ENCODE data around the gene TMEM33. TPM values are rescaled to one million over a fixed set of nuclear protein-coding genes. Genes with fewer than 3 reads are reported as not detected.

TMEM33 gene
- polyA plus RNA-seq, 1 of the 3 experiments (the other 2 are of a cell fraction), result 31.2 TPM

DNA sequence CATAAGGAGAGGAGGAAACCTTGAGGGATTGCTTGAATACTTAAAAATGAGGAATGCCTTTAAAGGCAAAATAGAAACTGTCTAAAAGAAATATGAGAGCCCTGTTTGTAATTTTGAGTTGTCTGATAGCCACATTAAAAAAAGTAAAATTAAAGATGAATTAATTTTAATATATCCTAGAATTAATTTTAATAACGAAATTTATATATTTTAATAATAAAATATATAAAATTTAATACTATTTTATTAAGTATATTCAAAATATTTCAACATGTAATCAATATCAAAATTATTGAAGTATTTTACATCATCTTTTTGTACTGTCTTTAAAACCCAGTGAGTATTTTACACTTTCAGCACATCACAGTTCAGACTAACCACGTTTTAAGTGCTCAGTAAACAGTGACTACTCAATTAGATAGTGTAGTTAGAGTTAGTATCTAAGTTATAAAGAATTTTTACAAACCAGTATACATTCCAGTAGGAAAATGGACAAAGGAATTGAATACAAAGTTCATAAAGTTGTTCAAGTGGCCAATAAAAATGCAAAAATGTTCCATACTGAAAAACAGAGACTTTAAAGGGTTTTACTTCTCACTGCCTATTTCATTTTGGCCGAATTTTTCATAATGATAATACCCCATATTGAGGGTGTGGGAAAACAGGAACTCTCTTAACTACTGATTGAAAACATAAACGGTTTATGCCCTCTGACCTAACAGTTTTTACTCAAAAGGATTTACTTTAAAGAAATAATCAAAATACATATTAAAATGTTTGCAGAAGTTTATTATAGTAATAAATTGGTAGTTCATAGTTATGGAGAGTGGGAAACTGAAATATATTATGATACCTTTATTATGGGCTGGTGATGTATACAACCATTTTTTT, 58.0 kb downstream of the TMEM33 start:
- H3F3A ChIP-seq (replicated peaks; ENCODE audit: insufficient read depth), result no peaks in the 10 kb centered on the region
- H3K9me3 ChIP-seq, result no peaks in the 10 kb centered on the region
- WGBS (ENCODE audit: low lambda C conversion rate), result 76% methylated on average over 4 of the region's 4 CpGs
- no peak overlapping the region for H3K9ac ChIP-seq
- no peak for DNase-seq
- H4K20me1 ChIP-seq (ENCODE audit: insufficient read depth), result peaks cover 23% of the 10 kb centered on the region
- no peaks in the 10 kb centered on the region for H3K27me3 ChIP-seq (ENCODE audit: insufficient read depth)
- TF ChIP-seq, protein P1, sequence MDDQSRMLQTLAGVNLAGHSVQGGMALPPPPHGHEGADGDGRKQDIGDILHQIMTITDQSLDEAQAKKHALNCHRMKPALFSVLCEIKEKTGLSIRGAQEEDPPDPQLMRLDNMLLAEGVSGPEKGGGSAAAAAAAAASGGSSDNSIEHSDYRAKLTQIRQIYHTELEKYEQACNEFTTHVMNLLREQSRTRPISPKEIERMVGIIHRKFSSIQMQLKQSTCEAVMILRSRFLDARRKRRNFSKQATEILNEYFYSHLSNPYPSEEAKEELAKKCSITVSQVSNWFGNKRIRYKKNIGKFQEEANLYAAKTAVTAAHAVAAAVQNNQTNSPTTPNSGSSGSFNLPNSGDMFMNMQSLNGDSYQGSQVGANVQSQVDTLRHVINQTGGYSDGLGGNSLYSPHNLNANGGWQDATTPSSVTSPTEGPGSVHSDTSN (IDR thresholded peaks at IDR 0.05), result no peak
- TF ChIP-seq TCF12 (IDR thresholded peaks at IDR 0.05) (no peak), RXRA (IDR thresholded peaks at IDR 0.05; ENCODE audit: borderline replicate concordance, low read depth) (no peak), RCOR1 (IDR thresholded peaks at IDR 0.05; ENCODE audit: low read length) (no peak), NRF1 (IDR thresholded peaks at IDR 0.05; ENCODE audit: low read depth, low read length) (no peak), EP300 (IDR thresholded peaks at IDR 0.05; ENCODE audit: borderline replicate concordance in 1 of 2, low read depth in 1 of 2, low read length in 1 of 2) (no peak)
- TF ChIP-seq, protein P2, sequence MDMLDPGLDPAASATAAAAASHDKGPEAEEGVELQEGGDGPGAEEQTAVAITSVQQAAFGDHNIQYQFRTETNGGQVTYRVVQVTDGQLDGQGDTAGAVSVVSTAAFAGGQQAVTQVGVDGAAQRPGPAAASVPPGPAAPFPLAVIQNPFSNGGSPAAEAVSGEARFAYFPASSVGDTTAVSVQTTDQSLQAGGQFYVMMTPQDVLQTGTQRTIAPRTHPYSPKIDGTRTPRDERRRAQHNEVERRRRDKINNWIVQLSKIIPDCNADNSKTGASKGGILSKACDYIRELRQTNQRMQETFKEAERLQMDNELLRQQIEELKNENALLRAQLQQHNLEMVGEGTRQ (IDR thresholded peaks at IDR 0.05; ENCODE audit: borderline replicate concordance, low read depth, low read length), result no peak
- TF ChIP-seq, protein P3, sequence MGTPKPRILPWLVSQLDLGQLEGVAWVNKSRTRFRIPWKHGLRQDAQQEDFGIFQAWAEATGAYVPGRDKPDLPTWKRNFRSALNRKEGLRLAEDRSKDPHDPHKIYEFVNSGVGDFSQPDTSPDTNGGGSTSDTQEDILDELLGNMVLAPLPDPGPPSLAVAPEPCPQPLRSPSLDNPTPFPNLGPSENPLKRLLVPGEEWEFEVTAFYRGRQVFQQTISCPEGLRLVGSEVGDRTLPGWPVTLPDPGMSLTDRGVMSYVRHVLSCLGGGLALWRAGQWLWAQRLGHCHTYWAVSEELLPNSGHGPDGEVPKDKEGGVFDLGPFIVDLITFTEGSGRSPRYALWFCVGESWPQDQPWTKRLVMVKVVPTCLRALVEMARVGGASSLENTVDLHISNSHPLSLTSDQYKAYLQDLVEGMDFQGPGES (IDR thresholded peaks at IDR 0.05; ENCODE audit: low read depth, low read length), result no peak
- peak overlapping the region; percentile 76; the same call in 1 of the 2 replicates for H3K4me2 ChIP-seq
- CTCF ChIA-PET, result no interaction called here
- H3K27ac ChIP-seq (ENCODE audit: low read depth in 2 of 2, low read length in 1 of 2), result no peak overlapping the region
- H3K79me2 ChIP-seq (ENCODE audit: insufficient read depth), result peaks cover 92% of the 10 kb centered on the region
- H3K9me2 ChIP-seq, result no peaks in the 10 kb centered on the region
- H3K36me3 ChIP-seq (replicated peaks in 1 of 2; ENCODE audit: control insufficient read depth in 1 of 2, insufficient read depth in 2 of 2, low read length in 1 of 2), result peaks cover 6% of the 10 kb centered on the region in 2 experiments
- POLR2A ChIA-PET, result no interaction called here
- H2AFZ ChIP-seq (ENCODE audit: low read depth), result no peak overlapping the region; the same call in 1 of the 2 replicates
- peaks cover 16 to 17% of the 10 kb centered on the region in 2 experiments; a peak in 3 of 4 replicates for H3K4me1 ChIP-seq (ENCODE audit: control insufficient read depth in 1 of 2, insufficient read depth in 2 of 2, low read depth in 1 of 2, low read length in 1 of 2)
- H3K4me3 ChIP-seq (ENCODE audit: low read depth in 2 of 2, low read length in 1 of 2), result no peak overlapping the region

DNA sequence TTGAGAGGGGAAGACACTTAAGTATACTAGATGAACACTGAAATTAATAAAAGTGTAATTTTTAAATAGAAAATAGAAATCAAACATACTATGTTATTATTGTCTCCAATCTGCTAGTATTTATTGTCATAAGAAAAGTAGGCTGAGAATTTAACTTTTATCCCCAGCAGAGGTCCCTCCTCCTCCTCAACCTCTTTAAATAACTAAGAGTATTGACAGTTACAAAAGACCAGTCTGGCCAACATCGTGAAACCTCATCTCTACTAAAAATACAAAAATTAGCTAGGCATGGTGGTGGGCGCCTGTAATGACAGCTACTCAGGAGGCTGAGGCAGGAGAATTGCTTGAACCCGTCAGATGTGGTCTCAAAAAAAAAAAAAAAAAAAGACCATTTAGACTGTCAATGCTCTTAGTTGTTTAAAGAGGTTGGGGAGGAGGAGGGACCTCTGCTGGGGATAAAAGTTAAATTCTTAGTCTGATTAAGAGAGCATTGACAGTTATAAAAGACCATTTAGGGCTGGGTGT, 59.3 kb downstream of the TMEM33 start:
- Histone ChIP-seq H3K9ac (no peak overlapping the region), H3F3A (replicated peaks; ENCODE audit: insufficient read depth) (peaks cover 5% of the 10 kb centered on the region), H4K20me1 (ENCODE audit: insufficient read depth) (peaks cover 27% of the 10 kb centered on the region), H3K9me2 (no peaks in the 10 kb centered on the region), H3K4me1 (ENCODE audit: control insufficient read depth in 1 of 2, insufficient read depth in 2 of 2, low read depth in 1 of 2, low read length in 1 of 2) (peaks cover 11 to 16% of the 10 kb centered on the region in 2 experiments; a peak in 3 of 4 replicates), H3K27ac (ENCODE audit: low read depth in 2 of 2, low read length in 1 of 2) (no peak overlapping the region), H3K9me3 (no peaks in the 10 kb centered on the region), H3K4me3 (ENCODE audit: low read depth in 2 of 2, low read length in 1 of 2) (no peak overlapping the region), H3K27me3 (ENCODE audit: insufficient read depth) (no peaks in the 10 kb centered on the region), H2AFZ (ENCODE audit: low read depth) (no peak overlapping the region), H3K36me3 (replicated peaks in 1 of 2; ENCODE audit: control insufficient read depth in 1 of 2, insufficient read depth in 2 of 2, low read length in 1 of 2) (peaks cover 9 to 10% of the 10 kb centered on the region in 2 experiments), H3K4me2 (no peak overlapping the region), H3K79me2 (ENCODE audit: insufficient read depth) (peaks cover 95% of the 10 kb centered on the region)
- no peak for DNase-seq
- ChIA-PET CTCF (no interaction called here), POLR2A (no interaction called here)
- WGBS (ENCODE audit: low lambda C conversion rate), result 96% methylated on average over 3 of the region's 3 CpGs
- TF ChIP-seq CHD2 (IDR thresholded peaks at IDR 0.05; ENCODE audit: low read length, partially characterized antibody) (no peak), FOXJ3 (CRISPR knock-in tag; IDR thresholded peaks at IDR 0.05) (no peak)
- TF ChIP-seq, protein P4, sequence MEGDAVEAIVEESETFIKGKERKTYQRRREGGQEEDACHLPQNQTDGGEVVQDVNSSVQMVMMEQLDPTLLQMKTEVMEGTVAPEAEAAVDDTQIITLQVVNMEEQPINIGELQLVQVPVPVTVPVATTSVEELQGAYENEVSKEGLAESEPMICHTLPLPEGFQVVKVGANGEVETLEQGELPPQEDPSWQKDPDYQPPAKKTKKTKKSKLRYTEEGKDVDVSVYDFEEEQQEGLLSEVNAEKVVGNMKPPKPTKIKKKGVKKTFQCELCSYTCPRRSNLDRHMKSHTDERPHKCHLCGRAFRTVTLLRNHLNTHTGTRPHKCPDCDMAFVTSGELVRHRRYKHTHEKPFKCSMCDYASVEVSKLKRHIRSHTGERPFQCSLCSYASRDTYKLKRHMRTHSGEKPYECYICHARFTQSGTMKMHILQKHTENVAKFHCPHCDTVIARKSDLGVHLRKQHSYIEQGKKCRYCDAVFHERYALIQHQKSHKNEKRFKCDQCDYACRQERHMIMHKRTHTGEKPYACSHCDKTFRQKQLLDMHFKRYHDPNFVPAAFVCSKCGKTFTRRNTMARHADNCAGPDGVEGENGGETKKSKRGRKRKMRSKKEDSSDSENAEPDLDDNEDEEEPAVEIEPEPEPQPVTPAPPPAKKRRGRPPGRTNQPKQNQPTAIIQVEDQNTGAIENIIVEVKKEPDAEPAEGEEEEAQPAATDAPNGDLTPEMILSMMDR (IDR thresholded peaks at IDR 0.05), result peak; percentile 15; the same call in 1 of the 2 replicates
- TF ChIP-seq, protein P2 (IDR thresholded peaks at IDR 0.05; ENCODE audit: borderline replicate concordance, low read depth, low read length), result no peak
